ENCODE measurements around the gene PUDP.
A peak's percentile ranks its signal among the peaks of the same experiment; 100 is the strongest.

The PUDP gene

GRCh38 chrX:7158468-7158990, 10.6 kb upstream of the PUDP start:
- Histone ChIP-seq H3K4me1 (ENCODE audit: insufficient read depth, poor library complexity, severe bottlenecking) (peaks cover 10% of the 10 kb centered on the region), H3K27me3 (ENCODE audit: insufficient read depth, poor library complexity, severe bottlenecking) (no peaks in the 10 kb centered on the region), H3K27ac (ENCODE audit: poor library complexity, severe bottlenecking) (peak overlapping the region; percentile 29), H3K4me3 (ENCODE audit: severe bottlenecking) (no peak overlapping the region), H3K9me3 (ENCODE audit: severe bottlenecking) (no peaks in the 10 kb centered on the region), H3K36me3 (ENCODE audit: low read depth) (no peaks in the 10 kb centered on the region)
- no peak for TF ChIP-seq CTCF (IDR thresholded peaks at IDR 0.05; ENCODE audit: poor library complexity, severe bottlenecking)
- DNase-seq (ENCODE audit: low spot score) (no peak), ATAC-seq (ENCODE audit: low read depth) (no peak)

- ATAC-seq (ENCODE audit: low read depth): no peak
- no peaks in the 10 kb centered on the region for H3K27me3 ChIP-seq (ENCODE audit: insufficient read depth, poor library complexity, severe bottlenecking)
- no peak overlapping the region for H3K4me3 ChIP-seq (ENCODE audit: severe bottlenecking)
- no peaks in the 10 kb centered on the region for H3K9me3 ChIP-seq (ENCODE audit: severe bottlenecking)
- H3K36me3 ChIP-seq (ENCODE audit: low read depth): no peaks in the 10 kb centered on the region
- peaks cover 10% of the 10 kb centered on the region for H3K4me1 ChIP-seq (ENCODE audit: insufficient read depth, poor library complexity, severe bottlenecking)
- no peak for DNase-seq (ENCODE audit: low spot score)
- TF ChIP-seq CTCF (IDR thresholded peaks at IDR 0.05; ENCODE audit: poor library complexity, severe bottlenecking): no peak
- H3K27ac ChIP-seq (ENCODE audit: poor library complexity, severe bottlenecking): no peak overlapping the region
These were observed 8.9 kb upstream of the PUDP start for GRCh38 chrX:7156879-7157278.

- no peaks in the 10 kb centered on the region for H3K9me3 ChIP-seq (ENCODE audit: severe bottlenecking)
- no peak overlapping the region for H3K4me3 ChIP-seq (ENCODE audit: severe bottlenecking)
- H3K4me1 ChIP-seq (ENCODE audit: insufficient read depth, poor library complexity, severe bottlenecking): peaks cover 10% of the 10 kb centered on the region
- ATAC-seq (ENCODE audit: low read depth): no peak
- H3K36me3 ChIP-seq (ENCODE audit: low read depth): no peaks in the 10 kb centered on the region
- no peak overlapping the region for H3K27ac ChIP-seq (ENCODE audit: poor library complexity, severe bottlenecking)
- no peak for TF ChIP-seq CTCF (IDR thresholded peaks at IDR 0.05; ENCODE audit: poor library complexity, severe bottlenecking)
- H3K27me3 ChIP-seq (ENCODE audit: insufficient read depth, poor library complexity, severe bottlenecking): no peaks in the 10 kb centered on the region
- no peak for DNase-seq (ENCODE audit: low spot score)
These were observed 7.2 kb upstream of the PUDP start for GRCh38 chrX:7155163-7155562.

GRCh38 chrX:7154041-7154597, 6.2 kb upstream of the PUDP start:
- TF ChIP-seq CTCF (IDR thresholded peaks at IDR 0.05; ENCODE audit: poor library complexity, severe bottlenecking): no peak
- DNase-seq (ENCODE audit: low spot score): no peak
- Histone ChIP-seq H3K27ac (ENCODE audit: poor library complexity, severe bottlenecking) (no peak overlapping the region), H3K4me3 (ENCODE audit: severe bottlenecking) (no peak overlapping the region), H3K9me3 (ENCODE audit: severe bottlenecking) (no peaks in the 10 kb centered on the region), H3K27me3 (ENCODE audit: insufficient read depth, poor library complexity, severe bottlenecking) (no peaks in the 10 kb centered on the region), H3K4me1 (ENCODE audit: insufficient read depth, poor library complexity, severe bottlenecking) (peaks cover 4% of the 10 kb centered on the region), H3K36me3 (ENCODE audit: low read depth) (no peaks in the 10 kb centered on the region)
- no peak for ATAC-seq (ENCODE audit: low read depth)

- H3K36me3 ChIP-seq (ENCODE audit: low read depth): no peaks in the 10 kb centered on the region
- H3K4me3 ChIP-seq (ENCODE audit: severe bottlenecking): no peak overlapping the region
- no peak for ATAC-seq (ENCODE audit: low read depth)
- H3K9me3 ChIP-seq (ENCODE audit: severe bottlenecking): no peaks in the 10 kb centered on the region
- no peaks in the 10 kb centered on the region for H3K4me1 ChIP-seq (ENCODE audit: insufficient read depth, poor library complexity, severe bottlenecking)
- TF ChIP-seq CTCF (IDR thresholded peaks at IDR 0.05; ENCODE audit: poor library complexity, severe bottlenecking): no peak
- DNase-seq (ENCODE audit: low spot score): no peak
- no peaks in the 10 kb centered on the region for H3K27me3 ChIP-seq (ENCODE audit: insufficient read depth, poor library complexity, severe bottlenecking)
- no peak overlapping the region for H3K27ac ChIP-seq (ENCODE audit: poor library complexity, severe bottlenecking)
These were observed 5.3 kb upstream of the PUDP start for GRCh38 chrX:7153231-7153630.
